Chondrocyte (in vitro differentiated cells): ENCODE measurements around the gene ITGA3. TPM values are rescaled to one million over a fixed set of nuclear protein-coding genes. Genes with fewer than 3 reads are reported as not detected.

Source experiments
- DNase-seq: peaks from one replicate; pipeline ENCODE4 v3.0.0; 2021; ENCODE audit warnings: mixed read lengths, low spot score
- H3K27ac Mint-ChIP-seq: one replicate; pipeline ENCODE4 v1.8.0; 2021; ENCODE audit warnings: mild to moderate bottlenecking, moderate library complexity, mixed read lengths; ENCODE audit not compliant: unreplicated experiment
- H3K27me3 Mint-ChIP-seq: 2 replicates; pipeline ENCODE4 v1.8.0; 2021; ENCODE audit warnings: low read depth, mixed read lengths
- H3K36me3 Mint-ChIP-seq: 2 replicates; pipeline ENCODE4 v1.8.0; 2021; ENCODE audit warnings: low read depth, mixed read lengths
- H3K4me1 Mint-ChIP-seq: 2 replicates; pipeline ENCODE4 v1.8.0; 2021; ENCODE audit warnings: low read depth, mild to moderate bottlenecking, mixed read lengths
- H3K4me3 Mint-ChIP-seq: one replicate; pipeline ENCODE4 v1.8.0; 2021; ENCODE audit warnings: mild to moderate bottlenecking, moderate library complexity, mixed read lengths; ENCODE audit not compliant: unreplicated experiment
- H3K9me3 Mint-ChIP-seq: 2 replicates; pipeline ENCODE4 v1.8.0; 2021; ENCODE audit warnings: low read depth, mixed read lengths
- total RNA-seq: library from RNA; stranded (reverse); gene quantifications from 3 replicates; pipeline ENCODE4 v1.2.1, GENCODE V29; 2021
- TF ChIP-seq, protein P1 (sequence below): fragments of 200-600 bp; sonication (generic); IDR thresholded peaks from 2 replicates; pipeline ENCODE4 v1.5.0; 2021; ENCODE audit warnings: antibody characterized with exemption, mild to moderate bottlenecking, moderate library complexity

The ITGA3 gene
- total RNA-seq, 1 donor from 2014 or later: 216 TPM

DNA sequence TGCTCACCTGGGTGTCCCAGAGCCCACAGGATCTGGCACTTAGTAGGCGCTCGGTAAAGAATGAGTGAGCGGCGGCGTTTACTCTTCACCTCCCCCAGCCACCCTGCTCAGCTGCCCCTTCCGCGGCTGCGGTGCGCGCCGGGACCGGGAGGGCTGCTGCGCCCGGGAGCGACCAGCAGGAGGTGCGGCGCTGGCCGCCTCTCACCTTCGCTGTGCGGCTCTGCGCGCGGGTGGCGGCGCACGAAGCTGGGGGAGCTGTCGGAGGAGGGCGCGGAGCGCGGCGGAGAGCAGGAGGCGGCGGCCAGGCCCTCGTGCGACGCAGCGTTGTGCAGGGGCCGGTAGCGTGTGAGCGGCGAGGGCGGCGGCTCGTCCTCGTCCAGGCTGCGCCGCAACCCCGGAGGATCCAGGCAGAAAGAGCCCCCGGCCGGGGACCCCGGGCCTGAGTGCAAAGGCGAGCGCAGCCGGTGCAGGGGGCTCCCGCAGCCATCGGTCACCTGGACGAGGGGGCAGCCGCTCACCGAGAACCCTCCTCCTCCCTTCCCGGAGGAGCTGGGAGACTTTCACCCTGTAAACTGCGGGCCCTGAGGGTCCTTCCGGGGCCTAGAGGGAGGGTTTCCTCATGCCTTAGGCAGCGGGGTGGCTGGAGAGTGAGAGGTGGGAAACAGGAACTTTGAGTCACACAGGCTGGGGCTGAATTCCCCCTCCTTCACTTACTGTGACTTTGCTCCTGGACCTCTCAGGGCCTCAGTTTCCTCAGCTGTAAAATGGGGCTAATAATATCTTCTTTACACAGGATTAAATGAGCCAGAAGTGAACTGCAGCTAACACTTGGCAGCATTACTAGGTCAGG lies 61.5 kb downstream of the ITGA3 start:
- H3K9me3 Mint-ChIP-seq: no peaks in the 10 kb centered on the region
- no peak overlapping the region for H3K27ac Mint-ChIP-seq
- H3K4me1 Mint-ChIP-seq: peaks cover 7% of the 10 kb centered on the region
- no peaks in the 10 kb centered on the region for H3K27me3 Mint-ChIP-seq
- no peak for DNase-seq
- peaks cover 17% of the 10 kb centered on the region for H3K36me3 Mint-ChIP-seq
- no peak overlapping the region for H3K4me3 Mint-ChIP-seq
- TF ChIP-seq, protein P1, sequence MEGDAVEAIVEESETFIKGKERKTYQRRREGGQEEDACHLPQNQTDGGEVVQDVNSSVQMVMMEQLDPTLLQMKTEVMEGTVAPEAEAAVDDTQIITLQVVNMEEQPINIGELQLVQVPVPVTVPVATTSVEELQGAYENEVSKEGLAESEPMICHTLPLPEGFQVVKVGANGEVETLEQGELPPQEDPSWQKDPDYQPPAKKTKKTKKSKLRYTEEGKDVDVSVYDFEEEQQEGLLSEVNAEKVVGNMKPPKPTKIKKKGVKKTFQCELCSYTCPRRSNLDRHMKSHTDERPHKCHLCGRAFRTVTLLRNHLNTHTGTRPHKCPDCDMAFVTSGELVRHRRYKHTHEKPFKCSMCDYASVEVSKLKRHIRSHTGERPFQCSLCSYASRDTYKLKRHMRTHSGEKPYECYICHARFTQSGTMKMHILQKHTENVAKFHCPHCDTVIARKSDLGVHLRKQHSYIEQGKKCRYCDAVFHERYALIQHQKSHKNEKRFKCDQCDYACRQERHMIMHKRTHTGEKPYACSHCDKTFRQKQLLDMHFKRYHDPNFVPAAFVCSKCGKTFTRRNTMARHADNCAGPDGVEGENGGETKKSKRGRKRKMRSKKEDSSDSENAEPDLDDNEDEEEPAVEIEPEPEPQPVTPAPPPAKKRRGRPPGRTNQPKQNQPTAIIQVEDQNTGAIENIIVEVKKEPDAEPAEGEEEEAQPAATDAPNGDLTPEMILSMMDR: peak; percentile 79

DNA sequence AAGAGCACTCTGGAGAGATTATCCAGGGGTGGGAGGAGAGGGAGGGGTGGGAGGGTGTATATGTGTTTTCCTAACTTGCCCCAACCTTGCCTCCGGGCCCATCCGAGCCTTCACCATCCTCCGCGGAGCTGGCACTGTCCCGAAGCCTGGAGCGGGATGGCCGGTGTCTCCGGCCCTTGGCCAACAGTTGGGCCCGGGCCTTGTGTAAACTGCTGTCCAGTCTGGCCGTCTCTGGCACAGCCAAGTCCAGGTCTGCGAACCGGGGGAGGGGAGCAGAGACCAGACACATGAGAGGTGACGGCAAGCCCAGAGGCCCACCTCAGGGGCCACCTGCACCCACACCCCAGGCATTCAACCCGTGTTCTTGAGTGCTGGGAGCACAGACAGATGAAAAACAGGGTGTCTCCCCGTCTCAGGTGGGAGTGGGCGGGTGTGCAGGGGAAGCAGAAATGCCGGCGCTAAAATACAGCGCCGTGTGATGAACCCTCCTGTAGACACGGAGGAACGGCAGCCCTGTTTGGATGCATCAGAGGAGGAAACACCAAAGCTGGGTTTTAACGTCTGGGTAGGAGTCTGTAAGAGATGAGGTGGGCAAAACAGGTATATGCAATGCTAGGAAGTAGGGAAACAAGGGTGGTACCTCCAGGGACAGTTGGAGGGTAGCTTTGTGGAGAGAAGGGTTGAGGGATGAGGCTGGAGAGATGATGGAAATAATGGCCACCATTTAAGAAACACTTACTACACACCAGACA lies 62.3 kb downstream of the ITGA3 start:
- DNase-seq: no peak
- Mint-ChIP-seq H3K27me3 (no peaks in the 10 kb centered on the region), H3K9me3 (no peaks in the 10 kb centered on the region), H3K36me3 (peaks cover 19% of the 10 kb centered on the region), H3K27ac (no peak overlapping the region), H3K4me1 (peaks cover 4% of the 10 kb centered on the region), H3K4me3 (no peak overlapping the region)
- TF ChIP-seq, protein P1: no peak

DNA sequence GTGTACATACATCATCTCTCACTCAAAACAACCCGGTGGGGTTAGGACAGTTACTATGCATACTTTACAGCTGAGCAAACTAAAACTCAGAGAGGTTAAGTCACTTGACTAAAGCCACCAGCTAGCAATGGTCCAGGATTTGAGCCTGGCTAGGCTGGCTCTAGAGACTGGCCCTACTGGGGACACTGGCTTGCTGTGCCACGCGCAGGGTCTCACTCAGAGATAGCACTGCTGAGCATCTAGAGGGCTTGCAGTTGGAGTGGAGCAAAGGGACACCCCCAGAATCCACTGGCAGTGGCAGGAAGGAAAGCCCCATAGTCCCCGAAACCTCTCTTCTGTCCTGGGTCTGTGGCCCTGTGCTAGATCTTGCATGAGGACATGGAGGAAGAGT lies 62.9 kb downstream of the ITGA3 start:
- DNase-seq: no peak
- no peaks in the 10 kb centered on the region for H3K9me3 Mint-ChIP-seq
- H3K27me3 Mint-ChIP-seq: no peaks in the 10 kb centered on the region
- TF ChIP-seq, protein P1: no peak
- H3K4me1 Mint-ChIP-seq: peaks cover 5% of the 10 kb centered on the region
- no peak overlapping the region for H3K27ac Mint-ChIP-seq
- no peak overlapping the region for H3K4me3 Mint-ChIP-seq
- H3K36me3 Mint-ChIP-seq: peaks cover 19% of the 10 kb centered on the region

DNA sequence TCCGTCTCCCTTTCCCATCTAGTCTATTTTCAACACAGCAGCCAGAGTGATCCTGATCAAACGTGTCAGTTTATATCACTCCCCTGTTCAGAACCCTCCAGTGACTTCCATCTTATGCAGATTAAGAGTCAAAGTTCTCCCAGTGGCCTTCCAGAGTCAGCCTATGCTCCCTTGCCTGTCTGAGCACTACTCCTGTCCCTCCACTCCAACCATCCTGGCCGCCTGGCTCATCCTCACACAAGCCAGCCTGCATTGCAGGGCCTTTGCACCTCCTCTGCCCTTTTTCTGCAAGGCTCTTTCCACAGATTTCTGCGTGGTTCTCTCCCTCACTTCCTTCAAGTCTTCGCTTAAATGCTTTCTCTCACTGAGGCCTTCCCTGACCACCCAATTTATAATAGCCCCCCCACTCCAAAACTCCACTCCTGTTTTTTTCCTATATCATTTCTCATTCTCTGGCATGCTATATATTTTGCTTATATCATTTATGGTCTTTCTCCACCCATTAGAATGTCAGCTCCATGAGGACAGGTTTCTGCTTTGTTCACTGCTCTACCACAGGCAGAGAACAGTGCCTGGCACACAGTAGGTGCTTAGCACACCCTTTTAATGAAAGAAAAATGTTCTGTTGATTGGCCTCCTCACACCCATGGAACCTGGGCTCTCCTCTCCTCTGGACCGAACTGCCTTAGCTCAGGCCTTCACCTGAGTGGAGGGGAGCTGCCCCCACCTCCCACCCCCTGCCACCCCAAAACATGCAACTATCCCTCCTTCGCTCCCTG lies 64.8 kb downstream of the ITGA3 start:
- Mint-ChIP-seq H3K4me3 (no peak overlapping the region), H3K4me1 (peaks cover 4% of the 10 kb centered on the region), H3K27me3 (no peaks in the 10 kb centered on the region), H3K9me3 (no peaks in the 10 kb centered on the region), H3K27ac (no peak overlapping the region), H3K36me3 (peaks cover 15% of the 10 kb centered on the region)
- DNase-seq: no peak
- TF ChIP-seq, protein P1: no peak

DNA sequence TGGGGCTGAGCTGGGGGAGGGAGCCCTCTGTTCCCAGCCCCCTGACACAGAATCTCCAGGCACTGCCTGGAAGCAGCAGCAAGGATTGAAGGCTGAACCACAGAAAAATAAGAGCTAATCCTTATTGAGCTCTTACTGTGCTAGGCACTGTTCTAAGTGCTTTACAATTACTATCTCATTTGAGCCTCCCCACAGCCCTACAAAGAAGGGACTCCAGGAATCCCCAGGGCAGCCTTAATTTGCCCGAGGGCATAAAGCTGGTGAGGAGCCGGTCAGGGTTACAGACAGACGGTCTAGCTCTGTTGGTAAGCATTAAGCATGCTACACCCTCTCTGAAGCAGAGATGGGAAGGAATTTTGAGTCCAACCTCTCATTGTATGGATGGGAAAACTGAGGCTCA lies 67.0 kb downstream of the ITGA3 start:
- no peak overlapping the region for H3K4me3 Mint-ChIP-seq
- H3K36me3 Mint-ChIP-seq: peaks cover 13% of the 10 kb centered on the region
- H3K4me1 Mint-ChIP-seq: peaks cover 14% of the 10 kb centered on the region
- TF ChIP-seq, protein P1: no peak
- no peak overlapping the region for H3K27ac Mint-ChIP-seq
- no peaks in the 10 kb centered on the region for H3K27me3 Mint-ChIP-seq
- no peak for DNase-seq
- no peaks in the 10 kb centered on the region for H3K9me3 Mint-ChIP-seq
